IPS DF 4.7 (cell line): Measurements from ENCODE around the gene MYO1D.
"Not testable (repeated sequence)": the region's sequence is repeated elsewhere in the genome, so short reads cannot be mapped to it uniquely, and the experiment has no call there.

Experiments used
- DNase-seq: peaks from one replicate; pipeline ENCODE4 v3.0.0-alpha.2; 2013; ENCODE audit warnings: low spot score; ENCODE audit errors: extremely low read depth

MYO1D gene

DNA sequence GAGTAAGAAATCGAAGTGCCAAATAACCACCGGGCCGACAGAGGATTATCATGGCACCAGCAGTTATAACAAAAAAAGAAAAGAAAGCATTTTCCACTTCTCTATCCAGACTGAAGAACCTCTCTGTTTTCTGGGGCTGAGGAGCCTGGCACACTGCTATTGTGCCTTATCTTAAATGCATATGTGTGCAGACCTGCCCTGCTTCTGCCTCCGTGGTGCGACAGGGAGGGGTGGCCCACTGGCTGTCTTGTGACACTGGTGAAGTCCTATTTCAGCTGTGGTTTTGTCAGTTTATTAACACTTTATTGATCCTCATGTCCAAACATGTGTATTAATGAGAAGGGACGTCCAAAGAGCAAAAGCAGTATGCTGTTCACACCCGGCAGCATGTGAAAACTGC is 334.7 kb downstream of the MYO1D start:
- no peak for DNase-seq

DNA sequence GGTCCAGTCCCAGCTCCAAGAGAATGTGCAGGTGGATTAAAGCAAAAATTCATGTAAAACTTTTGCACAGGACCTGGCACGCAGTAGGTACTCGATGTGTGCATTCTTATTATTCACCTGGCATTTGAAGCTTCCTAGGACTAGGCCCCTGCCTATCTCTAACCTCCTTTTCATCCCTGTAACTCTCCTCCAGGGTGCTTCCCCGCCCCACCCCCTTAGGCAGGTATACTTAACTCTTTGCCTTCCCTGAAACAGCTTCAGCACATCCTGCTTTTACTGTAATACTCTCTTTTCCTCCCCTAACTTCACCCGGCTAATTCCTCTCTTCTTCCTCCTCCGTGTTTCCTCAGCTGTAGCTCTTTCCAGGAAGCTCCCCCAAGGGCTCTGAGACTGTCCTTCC is 335.3 kb downstream of the MYO1D start:
- DNase-seq, result no peak

GRCh38 chr17:32536736-32537643 is 339.9 kb downstream of the MYO1D start:
- DNase-seq, result no peak

- no peak for DNase-seq
Measured at GRCh38 chr17:32533296-32533695, 343.6 kb downstream of the MYO1D start.

GRCh38 chr17:32529604-32530003 is 347.3 kb downstream of the MYO1D start:
- no peak for DNase-seq

DNA sequence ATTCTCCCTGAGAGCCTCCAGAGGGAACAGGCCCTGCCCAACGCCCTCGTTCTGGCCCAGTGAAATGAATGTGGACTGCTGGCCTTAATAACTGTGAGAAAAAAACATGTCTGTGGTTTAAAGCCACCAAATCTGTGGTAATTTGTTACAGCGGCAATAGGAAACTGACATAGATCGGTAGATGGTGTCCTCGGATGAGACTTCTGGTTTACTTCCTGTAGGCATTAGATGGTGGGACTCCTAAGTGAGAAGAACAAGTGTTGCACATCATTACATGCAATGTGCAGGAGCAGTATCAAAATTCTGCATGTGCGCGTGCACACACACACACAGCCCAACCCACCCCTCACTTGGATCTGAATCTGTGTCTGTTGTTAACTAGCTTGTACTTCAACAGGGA is 348.1 kb downstream of the MYO1D start:
- no peak for DNase-seq

GRCh38 chr17:32527146-32527545 is 349.8 kb downstream of the MYO1D start:
- DNase-seq, result no peak

- DNase-seq, result no peak
Measured at GRCh38 chr17:32525122-32525521, 351.8 kb downstream of the MYO1D start.

DNA sequence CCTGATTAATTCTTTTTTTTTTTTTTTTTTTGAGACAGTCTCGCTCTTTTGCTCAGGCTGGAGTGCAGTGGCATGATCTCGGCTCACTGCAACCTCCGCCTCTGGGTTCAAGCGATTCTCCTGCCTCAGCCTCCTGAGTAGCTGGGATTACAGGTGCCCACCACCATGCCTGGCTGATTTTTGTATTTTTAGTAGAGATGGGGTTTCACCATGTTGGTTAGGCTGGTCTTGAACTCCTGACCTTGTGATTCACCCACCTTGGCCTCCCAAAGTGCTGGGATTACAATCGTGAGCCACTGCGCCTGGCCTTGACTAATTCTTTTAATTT is 352.4 kb downstream of the MYO1D start:
- not testable (repeated sequence) for DNase-seq

DNA sequence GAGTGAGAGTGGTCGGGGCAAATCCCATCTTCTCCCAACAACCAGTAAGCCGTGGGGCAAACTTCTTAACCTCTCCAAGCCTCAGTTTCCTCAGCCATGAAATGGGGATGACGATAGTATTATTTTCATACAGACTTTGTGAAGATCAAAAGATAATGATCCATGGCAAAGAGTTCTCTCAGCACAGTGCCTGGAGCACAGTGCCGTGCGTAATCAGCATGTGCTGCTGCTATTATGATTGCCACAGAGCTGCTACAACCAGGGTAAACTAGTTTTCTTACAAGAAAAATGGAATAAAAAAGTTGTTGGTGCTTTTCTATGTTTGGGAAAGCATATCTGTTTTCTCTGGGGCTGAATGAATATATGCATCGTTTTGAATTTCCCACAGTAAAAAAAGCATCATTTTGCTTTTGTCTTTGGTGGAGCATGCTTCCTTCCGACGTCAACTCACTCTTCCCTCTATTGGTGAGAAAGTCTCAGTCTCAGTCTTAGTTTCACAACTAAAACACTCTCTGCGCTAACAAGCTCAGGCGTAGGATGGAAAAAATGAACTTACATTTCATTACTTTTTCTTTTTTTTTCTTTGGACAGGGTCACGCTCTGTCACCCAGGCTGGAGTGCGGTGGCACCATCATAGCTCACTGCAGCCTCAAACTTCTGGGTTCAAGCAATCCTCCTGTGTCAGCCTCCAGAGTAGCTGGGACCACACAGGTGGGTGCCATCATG is 352.9 kb downstream of the MYO1D start:
- DNase-seq, result no peak

DNA sequence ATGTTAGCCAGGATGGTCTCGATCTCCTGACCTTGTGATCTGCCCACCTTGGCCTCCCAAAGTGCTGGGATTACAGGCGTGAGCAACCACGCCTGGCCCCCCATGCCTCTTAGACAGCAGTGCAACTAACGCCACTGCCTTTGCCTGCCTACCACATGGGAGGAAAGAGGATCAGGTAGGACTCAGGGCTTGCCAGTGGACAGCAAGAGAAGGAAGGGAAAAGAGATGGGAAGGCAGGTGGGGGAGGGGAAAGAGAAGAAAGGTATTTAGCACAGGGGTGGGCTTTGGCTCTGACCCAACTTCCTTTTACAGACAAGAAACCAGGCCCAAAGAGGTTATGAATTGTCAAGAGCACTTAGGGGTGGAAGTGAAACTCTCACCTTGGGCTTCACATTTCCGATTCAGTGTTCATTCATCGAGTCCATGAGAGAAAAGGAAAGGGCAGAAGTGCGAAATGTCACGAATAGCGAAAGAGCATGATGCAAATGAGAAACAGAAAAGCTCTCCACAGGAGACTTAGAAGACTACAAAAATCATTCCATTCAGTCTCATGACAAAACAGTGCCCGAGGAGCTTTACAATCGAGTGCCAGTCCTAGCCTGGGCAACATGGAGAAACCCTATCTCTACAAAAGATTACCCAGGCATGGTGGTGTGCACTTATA is 353.8 kb downstream of the MYO1D start:
- no peak for DNase-seq

DNA sequence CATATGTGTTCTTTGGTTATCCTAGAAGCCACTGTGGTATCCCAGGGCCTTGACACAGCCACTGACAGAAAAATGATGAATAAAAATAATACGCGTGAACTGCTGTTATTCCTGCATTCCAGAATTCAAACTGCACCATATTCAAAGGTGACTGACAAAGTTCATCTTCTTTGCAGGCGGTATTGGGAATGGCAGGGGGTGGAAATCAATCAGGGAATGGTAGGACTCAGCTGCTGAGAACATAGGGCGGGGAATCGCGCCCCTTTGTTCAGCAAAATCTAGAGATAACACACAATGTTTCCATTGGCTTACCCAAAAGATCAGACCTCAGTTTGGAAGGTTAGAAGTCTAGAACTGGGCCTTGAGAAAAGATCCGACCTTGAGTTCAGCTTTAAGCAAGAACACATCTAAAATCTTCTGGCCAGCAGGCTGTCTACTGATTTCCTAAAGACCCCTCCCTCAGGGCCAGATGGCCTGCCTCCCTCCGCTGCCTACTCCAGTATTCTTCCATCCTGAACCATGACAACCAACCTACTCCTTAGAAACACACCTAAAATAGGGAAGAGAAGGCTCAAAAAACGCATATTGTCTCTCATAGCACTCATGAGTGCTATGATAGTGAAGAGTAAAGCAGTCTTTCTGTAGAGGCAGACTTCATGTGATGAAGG is 356.1 kb downstream of the MYO1D start:
- no peak for DNase-seq

- no peak for DNase-seq
Measured at GRCh38 chr17:32520104-32520701, 356.7 kb downstream of the MYO1D start.

DNA sequence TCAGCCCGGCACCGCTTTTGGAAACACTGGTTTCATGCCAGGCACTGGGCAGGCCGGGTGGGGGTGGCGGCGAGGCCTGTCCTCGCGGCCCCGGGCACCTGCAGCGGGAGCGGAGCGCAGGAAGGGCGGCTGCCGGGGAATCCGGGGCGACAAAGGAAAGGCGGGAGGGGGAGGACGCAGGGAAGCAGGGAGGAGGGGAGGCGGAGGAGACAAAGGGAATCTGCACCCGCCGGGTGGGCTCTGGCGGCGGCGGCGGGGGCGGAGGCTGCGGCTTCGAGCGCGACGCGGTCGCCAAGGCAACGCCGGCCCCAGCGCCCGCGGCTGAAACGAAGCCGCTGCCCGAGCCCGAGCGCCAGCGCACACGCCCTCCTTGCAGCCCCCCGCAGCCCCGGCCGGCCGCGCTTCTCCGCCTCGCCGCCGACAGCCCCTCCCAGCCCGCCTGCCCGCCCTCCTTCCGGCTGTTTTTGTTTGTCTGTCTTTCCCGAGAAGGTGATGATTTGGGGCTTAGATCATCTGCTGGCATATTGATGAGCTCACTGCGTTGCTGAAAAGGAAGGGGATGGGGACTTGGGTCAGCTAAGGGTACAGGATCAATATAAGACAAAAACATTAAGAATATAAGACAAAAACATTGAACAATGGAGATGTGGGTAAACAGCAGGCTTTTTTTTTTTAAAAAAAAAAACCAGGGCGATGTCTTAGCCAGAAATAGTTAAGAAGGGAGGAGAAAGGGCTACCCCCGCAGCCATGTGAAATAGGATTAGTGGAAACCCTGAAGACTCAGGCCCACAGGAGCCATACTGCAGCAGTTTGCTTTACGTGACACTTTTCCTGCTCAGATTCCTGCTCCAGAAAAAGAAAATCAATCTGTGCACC is 357.5 kb downstream of the MYO1D start:
- no peak for DNase-seq

DNA sequence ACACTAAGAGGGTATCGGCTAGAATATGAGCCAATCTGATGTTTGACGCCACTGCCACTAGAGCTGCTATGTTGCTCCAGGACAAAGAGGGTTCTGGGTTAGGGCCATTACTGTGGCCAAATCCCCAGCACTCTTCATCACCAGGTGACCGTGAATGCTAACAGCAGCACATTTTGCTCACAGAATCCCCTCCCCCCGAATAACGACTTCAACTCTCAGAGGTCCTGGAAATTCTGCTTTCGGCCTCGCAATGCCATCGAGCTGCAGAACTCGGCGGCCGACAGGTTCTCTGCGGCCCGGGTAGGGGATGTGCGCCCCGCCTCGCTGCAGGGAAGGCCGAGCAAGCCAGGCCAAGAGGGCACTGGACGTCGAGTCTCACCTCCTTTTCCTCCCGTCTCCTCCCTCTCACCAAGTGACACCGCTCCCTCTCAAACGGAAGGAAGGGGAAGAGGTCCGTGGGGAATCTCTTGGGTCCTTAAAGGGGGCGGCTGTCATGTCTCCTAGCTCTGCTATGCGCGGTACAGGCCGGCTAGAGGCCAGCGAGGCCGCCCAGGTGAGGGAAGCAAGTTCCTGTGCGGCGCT is 358.2 kb downstream of the MYO1D start:
- DNase-seq, result no peak

DNA sequence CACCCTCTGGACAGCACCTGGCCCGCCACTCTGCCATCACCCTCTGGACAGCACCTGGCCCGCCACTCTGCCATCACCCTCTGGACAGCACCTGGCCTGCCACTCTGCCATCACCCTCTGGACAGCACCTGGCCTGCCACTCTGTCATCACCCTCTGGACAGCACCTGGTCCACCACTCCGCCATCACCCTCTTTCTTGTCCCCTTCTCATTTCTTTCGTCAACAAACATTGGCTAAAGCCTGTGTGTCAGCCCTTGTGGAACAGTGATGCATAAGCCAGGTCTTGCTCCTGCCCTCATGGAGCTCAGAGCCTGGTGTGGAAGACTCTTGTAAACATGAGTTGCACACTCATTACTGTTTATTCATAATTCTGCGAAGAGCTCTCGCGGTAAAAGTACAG is 358.9 kb downstream of the MYO1D start:
- no peak for DNase-seq

DNA sequence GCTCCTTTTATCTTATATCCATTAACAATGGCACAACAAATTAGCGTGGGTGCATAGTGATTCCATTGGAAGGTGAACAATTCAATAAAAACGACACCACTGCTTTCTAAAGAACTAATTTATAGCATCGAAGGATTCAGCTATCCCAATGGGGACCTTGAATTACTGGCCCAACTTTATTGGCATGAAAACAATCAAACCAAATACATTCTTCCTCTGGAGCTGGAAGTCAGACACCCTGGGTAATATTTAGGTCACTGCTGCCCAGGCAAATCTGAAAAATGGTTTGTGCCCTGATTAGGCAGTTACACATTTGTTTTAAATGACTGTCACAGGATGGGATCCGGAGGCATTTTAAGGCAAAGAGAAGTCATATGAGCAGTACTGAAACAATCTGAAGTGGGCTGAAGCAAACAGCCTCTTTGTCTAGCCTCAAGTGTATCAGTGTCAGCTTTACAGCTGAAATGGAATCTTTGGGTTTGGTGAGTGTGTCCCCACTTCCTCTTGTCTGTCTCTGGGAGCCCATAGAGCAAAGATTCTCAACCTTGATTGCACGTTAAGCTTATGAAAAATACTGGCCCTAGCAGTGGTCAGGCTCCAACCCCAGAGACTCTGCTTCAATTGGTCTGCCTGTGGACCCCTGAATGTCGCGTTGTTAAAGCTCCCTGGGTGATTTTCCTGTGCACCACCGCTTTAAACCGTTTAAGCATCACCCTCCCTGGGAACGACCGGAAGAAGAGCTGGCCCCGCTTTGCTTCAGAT is 359.8 kb downstream of the MYO1D start:
- no peak for DNase-seq

- DNase-seq, result no peak
Measured at GRCh38 chr17:32516450-32516849, 360.5 kb downstream of the MYO1D start.

- DNase-seq, result no peak
Measured at GRCh38 chr17:32515677-32516383, 361.1 kb downstream of the MYO1D start.
